Measurements from ENCODE around the gene NEDD4L. TPM values are rescaled to one million over a fixed set of nuclear protein-coding genes. Genes with fewer than 3 reads are reported as not detected.

NEDD4L gene
- total RNA-seq, 1 experiment from 2014 or later: 42.9 TPM

DNA sequence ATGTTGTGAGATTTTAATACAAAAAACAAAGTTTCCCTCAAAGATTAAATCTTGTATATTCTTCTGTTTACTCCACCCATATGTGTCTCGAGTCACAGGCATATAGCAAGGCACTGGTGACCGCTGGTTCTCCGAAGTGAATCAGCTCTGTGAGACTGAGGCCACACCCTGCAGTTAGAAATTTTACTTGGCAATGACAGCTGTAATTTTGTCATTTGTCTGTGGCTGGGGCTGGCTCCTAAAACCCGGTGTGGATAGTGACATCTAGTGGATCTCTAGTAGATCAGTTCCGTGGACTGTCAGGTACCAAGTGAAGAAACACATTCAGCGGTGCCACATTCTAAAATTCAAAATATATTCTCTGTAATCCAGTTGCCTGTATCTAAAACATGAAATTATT lies 278.0 kb downstream of the NEDD4L start:
- in situ Hi-C loops (cut with HindIII; ENCODE audit: low pct_unique_long_range_greater_than_20kb, low sequenced_read_pairs) (no loop called here), intact Hi-C loops (cut with micrococcal nuclease; ENCODE audit: unreplicated experiment) (loop anchor here (10.0 kb wide), 1 partner anchor 137 kb away; no protein-coding TSS in a partner anchor)
- POLR2A ChIA-PET: no interaction called here

DNA sequence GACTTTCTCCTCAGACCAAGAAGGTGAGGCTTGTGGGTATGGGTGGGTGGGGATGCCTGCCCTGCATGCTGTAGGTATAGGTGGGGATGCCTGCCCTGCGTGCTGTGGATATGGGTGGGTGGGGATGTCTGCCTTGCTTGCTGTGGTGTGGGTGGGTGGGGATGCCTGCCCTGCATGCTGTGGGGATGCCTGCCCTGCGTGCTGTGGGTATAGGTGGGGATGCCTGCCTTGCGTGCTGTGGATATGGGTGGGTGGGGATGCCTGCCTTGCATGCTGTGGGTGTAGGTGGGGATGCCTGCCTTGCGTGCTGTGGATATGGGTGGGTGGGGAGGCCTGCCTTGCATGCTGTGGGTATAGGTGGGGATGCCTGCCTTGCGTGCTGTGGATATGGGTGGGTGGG lies 278.4 kb downstream of the NEDD4L start:
- peaks cover 3% of the 10 kb centered on the region; the same call in 1 of the 2 replicates for H3K4me1 ChIP-seq (ENCODE audit: control insufficient read depth, insufficient read depth, low read length)
- no peaks in the 10 kb centered on the region for H3K9me3 ChIP-seq (ENCODE audit: control insufficient read depth, insufficient read depth, low read depth, low read length)
- ChIA-PET POLR2A (no interaction called here), CTCF (no interaction called here)
- ATAC-seq (no peak), DNase-seq (ENCODE audit: low read depth, low spot score) (no peak)
- TF ChIP-seq, protein P1, sequence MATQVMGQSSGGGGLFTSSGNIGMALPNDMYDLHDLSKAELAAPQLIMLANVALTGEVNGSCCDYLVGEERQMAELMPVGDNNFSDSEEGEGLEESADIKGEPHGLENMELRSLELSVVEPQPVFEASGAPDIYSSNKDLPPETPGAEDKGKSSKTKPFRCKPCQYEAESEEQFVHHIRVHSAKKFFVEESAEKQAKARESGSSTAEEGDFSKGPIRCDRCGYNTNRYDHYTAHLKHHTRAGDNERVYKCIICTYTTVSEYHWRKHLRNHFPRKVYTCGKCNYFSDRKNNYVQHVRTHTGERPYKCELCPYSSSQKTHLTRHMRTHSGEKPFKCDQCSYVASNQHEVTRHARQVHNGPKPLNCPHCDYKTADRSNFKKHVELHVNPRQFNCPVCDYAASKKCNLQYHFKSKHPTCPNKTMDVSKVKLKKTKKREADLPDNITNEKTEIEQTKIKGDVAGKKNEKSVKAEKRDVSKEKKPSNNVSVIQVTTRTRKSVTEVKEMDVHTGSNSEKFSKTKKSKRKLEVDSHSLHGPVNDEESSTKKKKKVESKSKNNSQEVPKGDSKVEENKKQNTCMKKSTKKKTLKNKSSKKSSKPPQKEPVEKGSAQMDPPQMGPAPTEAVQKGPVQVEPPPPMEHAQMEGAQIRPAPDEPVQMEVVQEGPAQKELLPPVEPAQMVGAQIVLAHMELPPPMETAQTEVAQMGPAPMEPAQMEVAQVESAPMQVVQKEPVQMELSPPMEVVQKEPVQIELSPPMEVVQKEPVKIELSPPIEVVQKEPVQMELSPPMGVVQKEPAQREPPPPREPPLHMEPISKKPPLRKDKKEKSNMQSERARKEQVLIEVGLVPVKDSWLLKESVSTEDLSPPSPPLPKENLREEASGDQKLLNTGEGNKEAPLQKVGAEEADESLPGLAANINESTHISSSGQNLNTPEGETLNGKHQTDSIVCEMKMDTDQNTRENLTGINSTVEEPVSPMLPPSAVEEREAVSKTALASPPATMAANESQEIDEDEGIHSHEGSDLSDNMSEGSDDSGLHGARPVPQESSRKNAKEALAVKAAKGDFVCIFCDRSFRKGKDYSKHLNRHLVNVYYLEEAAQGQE (IDR thresholded peaks at IDR 0.05; ENCODE audit: insufficient read depth in 1 of 2, low read depth in 2 of 2, low read length in 1 of 2): no peak
- TF ChIP-seq TCF7L2 (IDR thresholded peaks at IDR 0.05; ENCODE audit: low read depth, low read length) (no peak), POLR2AphosphoS5 (IDR thresholded peaks at IDR 0.05; ENCODE audit: low read depth, low read length) (no peak), SIN3A (IDR thresholded peaks at IDR 0.05; ENCODE audit: borderline replicate concordance, insufficient read depth, low read depth, low read length) (no peak)
- TF ChIP-seq, protein P2, sequence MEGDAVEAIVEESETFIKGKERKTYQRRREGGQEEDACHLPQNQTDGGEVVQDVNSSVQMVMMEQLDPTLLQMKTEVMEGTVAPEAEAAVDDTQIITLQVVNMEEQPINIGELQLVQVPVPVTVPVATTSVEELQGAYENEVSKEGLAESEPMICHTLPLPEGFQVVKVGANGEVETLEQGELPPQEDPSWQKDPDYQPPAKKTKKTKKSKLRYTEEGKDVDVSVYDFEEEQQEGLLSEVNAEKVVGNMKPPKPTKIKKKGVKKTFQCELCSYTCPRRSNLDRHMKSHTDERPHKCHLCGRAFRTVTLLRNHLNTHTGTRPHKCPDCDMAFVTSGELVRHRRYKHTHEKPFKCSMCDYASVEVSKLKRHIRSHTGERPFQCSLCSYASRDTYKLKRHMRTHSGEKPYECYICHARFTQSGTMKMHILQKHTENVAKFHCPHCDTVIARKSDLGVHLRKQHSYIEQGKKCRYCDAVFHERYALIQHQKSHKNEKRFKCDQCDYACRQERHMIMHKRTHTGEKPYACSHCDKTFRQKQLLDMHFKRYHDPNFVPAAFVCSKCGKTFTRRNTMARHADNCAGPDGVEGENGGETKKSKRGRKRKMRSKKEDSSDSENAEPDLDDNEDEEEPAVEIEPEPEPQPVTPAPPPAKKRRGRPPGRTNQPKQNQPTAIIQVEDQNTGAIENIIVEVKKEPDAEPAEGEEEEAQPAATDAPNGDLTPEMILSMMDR (IDR thresholded peaks at IDR 0.05): no peak; the same call in 1 of the 2 replicates
- no peaks in the 10 kb centered on the region for H3K36me3 ChIP-seq (ENCODE audit: control insufficient read depth, insufficient read depth, low read length)
- no peaks in the 10 kb centered on the region for H3K27me3 ChIP-seq (ENCODE audit: control insufficient read depth, insufficient read depth, low read length)
- intact Hi-C loops (cut with micrococcal nuclease; ENCODE audit: unreplicated experiment): loop anchor here (10.0 kb wide), 1 partner anchor 138 kb away; no protein-coding TSS in a partner anchor
- BruUV-seq (replicated peaks): no TSS peak
- H3K4me3 ChIP-seq (ENCODE audit: low read depth in 2 of 2, low read length in 2 of 2): no peak overlapping the region
- in situ Hi-C loops (cut with HindIII; ENCODE audit: low pct_unique_long_range_greater_than_20kb, low sequenced_read_pairs): no loop called here
- no peak overlapping the region for H3K27ac ChIP-seq (ENCODE audit: low read length)

More for the DNA sequence above, 278.0 kb downstream of the NEDD4L start:
- Histone ChIP-seq H3K4me1 (ENCODE audit: control insufficient read depth, insufficient read depth, low read length) (peaks cover 3% of the 10 kb centered on the region; the same call in 1 of the 2 replicates), H3K27me3 (ENCODE audit: control insufficient read depth, insufficient read depth, low read length) (no peaks in the 10 kb centered on the region), H3K9me3 (ENCODE audit: control insufficient read depth, insufficient read depth, low read depth, low read length) (no peaks in the 10 kb centered on the region), H3K27ac (ENCODE audit: low read length) (no peak overlapping the region), H3K4me3 (ENCODE audit: low read depth in 2 of 2, low read length in 2 of 2) (no peak overlapping the region), H3K36me3 (ENCODE audit: control insufficient read depth, insufficient read depth, low read length) (no peaks in the 10 kb centered on the region)
- no TSS peak for BruUV-seq (replicated peaks)
- TF ChIP-seq, protein P2 (IDR thresholded peaks at IDR 0.05): peak; percentile 56
- no peak for TF ChIP-seq TCF7L2 (IDR thresholded peaks at IDR 0.05; ENCODE audit: low read depth, low read length)
- ATAC-seq (peak; percentile 93), DNase-seq (ENCODE audit: low read depth, low spot score) (peak; percentile 68)
- CTCF ChIA-PET: interaction anchor here (0.6 to 0.7 kb wide), 4 partner anchors 91 to 125 kb away, joined by 3 to 4 read pairs (median 4); no protein-coding TSS in a partner anchor
